Stimulated activated CD4-positive, alpha-beta T cell treated with anti-CD3 and anti-CD28 coated beads, Interleukin-2, amount 100 ng/mL, for 48 hours (primary cell): ENCODE results near the gene TRPV5.
A peak's percentile ranks its signal among the peaks of the same experiment; 100 is the strongest.

ENCODE experiments used
- DNase-seq, 2 donors: peaks; one replicate each; pipeline ENCODE4 v3.0.0-alpha.2; 2020

TRPV5 gene

DNA sequence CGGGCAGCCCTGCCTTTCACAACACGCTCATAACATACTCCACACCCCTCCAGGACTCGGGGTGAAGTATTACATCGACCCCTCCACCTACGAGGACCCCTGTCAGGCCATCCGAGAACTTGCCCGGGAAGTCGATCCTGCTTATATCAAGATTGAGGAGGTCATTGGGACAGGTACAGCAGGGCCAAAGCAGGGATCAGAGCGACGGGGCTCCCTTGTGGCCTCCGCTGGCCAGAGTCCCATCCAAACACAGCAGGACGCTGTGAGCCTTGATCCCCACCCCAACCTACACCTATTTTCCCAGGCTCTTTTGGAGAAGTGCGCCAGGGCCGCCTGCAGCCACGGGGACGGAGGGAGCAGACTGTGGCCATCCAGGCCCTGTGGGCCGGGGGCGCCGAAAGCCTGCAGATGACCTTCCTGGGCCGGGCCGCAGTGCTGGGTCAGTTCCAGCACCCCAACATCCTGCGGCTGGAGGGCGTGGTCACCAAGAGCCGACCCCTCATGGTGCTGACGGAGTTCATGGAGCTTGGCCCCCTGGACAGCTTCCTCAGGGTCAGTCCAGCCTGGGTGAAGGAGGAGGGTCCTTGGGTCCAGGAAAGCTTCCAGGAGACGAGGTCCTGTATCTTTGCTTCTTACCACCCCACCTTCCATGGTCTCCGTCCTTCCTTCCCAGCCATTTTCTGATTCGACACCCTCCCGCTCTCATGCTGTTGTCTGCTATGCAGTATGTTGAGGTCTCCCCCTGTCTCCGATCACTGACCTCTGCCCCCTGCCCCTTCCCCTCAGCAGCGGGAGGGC, 65.2 kb downstream of the TRPV5 start:
- no peak for DNase-seq

DNA sequence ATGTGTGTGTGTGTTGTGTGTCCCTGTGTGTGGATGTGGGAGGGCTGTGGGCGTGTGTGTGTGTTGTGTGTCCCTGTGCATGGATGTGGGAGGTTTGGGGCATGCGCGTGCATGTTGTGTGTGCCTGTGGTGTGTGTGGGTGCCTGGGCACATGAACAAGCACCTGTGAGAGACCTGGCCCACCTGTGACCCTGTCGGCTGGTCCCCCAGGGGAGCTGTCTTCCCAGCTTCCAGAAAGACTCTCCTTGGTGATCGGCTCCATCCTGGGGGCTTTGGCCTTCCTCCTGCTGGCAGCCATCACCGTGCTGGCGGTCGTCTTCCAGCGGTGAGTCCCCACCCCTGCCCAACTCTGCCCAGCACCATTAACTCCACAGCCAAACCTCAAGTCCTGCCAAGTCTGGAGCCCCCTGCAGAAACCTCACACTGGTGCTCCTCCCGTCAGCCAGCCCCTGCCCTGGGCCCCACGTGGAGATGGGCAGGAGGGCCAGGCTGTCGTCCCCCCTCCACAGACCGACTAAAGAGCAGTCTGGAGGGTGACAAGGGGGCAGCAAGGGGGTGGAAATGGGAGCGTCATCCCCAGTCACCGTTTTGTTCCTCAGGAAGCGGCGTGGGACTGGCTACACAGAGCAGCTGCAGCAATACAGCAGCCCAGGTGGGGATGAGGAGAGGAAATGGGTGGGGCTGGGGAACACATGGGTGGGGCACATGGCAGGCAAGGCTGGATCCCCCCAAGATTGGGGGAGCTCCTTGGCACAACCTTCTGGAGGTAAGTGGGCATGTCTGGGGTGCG, 66.0 kb downstream of the TRPV5 start:
- no peak for DNase-seq

DNA sequence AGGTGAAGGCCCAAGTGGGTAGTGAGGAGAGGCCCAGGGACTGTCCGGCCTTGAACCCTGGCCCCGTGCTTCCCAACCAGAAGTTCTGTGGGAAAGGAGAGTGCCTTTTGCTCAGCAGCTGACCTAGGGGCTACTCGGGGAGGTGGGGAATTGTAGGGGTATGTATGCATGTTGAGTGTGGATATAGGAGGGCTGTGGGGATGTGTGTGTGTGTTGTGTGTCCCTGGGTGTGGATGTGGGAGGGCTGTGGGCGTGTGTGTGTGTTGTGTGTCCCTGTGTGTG, 66.5 kb downstream of the TRPV5 start:
- no peak for DNase-seq

DNA sequence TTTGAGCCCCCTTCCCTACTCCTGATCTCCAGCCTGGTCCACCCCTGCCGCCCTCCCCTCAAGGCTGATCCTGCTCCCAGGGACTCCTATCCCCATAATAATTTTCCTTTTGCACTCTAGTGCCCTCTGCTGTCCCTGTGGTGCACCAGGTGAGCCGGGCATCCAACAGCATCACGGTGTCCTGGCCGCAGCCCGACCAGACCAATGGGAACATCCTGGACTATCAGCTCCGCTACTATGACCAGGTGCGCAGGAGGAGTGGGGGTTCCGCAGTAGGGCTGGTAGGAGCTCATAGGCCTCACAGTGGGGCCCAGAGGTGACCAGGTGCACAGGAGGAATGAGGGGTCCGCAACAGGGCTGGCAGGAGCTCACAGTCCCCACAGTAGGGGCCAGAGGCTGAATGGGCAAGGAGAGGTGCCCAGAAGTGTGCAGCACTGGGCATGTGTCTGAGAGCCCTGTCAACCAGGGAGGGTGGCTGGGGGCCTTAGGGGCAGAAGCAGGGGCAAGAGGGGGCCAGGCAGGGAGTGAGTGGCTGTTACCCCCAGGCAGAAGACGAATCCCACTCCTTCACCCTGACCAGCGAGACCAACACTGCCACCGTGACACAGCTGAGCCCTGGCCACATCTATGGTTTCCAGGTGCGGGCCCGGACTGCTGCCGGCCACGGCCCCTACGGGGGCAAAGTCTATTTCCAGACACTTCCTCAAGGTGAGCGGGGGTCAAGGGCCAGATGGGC, 67.0 kb downstream of the TRPV5 start:
- peak in 1 of 2 donors; percentile 15 for DNase-seq

DNA sequence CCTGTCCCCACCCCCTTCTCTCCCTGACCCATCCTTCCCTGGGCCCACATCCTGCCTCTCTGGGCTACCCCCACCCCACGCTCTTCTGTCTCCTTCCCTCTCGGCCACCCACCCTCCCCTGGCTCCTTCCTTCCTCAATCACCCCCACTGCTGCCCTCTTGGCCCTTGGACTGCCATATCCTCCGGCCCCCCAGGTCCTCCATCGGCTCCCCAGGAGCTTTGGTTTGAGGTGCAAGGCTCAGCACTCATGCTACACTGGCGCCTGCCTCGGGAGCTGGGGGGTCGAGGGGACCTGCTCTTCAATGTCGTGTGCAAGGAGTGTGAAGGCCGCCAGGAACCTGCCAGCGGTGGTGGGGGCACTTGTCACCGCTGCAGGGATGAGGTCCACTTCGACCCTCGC, 67.8 kb downstream of the TRPV5 start:
- no peak for DNase-seq

DNA sequence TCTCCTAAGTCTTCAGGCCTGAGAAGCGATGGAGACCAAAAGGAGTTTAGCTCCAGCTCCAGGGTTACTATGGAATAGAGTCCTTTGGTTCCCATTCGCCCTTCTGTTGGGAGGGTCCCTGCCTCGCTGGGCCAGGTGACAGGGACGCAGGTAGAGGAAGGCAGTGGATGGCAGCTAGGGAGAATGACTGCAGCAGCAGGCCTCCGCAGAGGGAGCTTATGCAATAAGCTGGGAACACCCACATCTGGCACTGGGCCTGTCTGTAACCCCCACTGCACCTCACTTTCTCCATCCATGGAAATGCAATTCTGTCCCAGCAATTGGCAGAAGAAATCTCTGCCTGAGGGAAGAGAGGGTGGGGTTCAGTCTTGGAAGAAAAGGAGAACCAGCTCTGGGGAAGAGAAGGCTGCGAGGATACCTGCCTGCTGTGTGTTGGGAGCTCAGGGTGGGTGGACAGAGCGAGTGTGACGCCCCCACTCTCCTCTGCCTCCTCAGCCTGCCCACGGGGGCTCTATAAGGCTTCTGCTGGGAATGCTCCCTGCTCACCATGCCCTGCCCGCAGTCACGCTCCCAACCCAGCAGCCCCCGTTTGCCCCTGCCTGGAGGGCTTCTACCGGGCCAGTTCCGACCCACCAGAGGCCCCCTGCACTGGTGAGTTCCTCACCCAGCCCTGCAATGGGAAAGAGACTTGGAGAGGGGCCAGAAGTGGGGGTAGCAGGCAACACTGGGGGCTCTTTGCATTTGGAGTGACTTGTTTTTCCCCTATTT, 68.4 kb downstream of the TRPV5 start:
- no peak for DNase-seq

DNA sequence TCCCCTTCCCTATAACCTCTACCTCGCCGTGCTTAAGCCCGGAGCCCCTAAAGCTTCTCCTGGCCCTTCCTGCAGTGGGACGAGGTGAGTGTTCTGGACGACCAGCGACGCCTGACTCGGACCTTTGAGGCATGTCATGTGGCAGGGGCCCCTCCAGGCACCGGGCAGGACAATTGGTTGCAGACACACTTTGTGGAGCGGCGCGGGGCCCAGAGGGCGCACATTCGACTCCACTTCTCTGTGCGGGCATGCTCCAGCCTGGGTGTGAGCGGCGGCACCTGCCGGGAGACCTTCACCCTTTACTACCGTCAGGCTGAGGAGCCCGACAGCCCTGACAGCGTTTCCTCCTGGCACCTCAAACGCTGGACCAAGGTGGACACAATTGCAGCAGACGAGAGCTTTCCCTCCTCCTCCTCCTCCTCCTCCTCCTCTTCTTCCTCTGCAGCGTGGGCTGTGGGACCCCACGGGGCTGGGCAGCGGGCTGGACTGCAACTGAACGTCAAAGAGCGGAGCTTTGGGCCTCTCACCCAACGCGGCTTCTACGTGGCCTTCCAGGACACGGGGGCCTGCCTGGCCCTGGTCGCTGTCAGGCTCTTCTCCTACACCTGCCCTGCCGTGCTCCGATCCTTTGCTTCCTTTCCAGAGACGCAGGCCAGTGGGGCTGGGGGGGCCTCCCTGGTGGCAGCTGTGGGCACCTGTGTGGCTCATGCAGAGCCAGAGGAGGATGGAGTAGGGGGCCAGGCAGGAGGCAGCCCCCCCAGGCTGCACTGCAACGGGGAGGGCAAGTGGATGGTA, 69.5 kb downstream of the TRPV5 start:
- no peak for DNase-seq

DNA sequence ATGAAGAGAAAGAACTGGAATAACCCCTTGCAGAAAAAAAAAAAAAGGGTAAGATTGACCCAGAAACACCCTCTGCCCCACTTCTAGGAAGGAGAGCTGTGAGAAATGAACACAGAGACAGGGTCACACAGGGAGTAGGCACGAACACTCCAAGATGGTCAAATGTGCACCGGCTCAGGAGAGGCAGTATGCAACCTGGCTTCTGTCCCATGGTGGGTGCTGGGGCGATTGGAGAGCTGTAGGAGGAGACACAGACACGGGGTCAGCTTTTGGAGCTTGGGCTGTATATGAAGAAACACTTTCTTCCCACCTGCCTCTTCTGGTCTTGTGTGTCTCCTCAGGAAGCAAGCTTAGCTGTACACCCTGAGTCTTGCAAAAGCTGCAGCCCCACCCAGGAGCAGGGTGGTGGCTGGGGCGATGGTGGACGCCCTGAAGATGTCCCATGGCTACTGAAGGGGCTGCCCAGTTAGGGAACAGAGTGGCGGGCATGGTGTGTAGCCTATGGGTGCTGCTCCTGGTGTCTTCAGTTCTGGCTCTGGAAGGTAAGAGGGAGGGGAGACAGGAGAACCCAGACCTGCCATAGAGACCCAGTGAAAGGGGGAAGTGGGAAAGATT, 70.7 kb downstream of the TRPV5 start:
- DNase-seq = no peak

DNA sequence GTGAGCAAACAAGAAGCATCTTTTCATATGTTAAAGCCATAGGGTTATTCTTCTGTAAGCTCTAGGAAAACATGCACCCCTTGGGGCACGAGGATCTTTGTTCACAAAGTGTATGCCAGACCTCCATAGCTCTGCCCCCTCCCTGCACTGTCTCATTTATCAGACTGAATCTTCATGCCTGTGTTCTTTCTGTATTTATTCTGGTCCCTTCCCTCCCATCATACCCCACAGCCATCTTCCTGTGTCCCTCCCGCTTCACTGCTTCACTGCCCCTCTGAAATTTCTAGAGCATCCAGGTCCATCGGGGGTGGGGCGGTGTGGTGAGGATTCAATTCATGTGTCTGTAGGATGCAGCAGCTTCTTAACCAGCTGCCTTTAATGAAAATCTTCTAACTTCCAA, 71.2 kb downstream of the TRPV5 start:
- no peak for DNase-seq

DNA sequence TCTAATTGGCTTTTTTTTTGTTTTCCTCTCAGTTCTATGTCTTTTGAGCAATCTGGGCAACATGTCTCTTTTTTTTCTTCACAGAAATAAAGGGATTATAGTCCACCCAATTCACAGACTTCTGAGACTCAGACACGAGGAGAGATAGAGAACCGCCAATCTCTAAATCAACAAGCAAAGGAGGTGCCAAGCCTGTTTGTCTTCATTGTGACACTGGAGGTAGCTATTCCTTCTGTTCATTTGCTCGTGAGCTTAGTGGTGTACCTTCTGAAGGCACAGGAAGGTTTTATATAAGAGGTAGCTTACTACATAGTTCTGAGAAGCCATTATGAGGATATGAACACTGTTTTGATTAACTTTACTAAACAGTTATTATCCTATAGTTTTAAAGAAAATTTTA, 72.6 kb downstream of the TRPV5 start:
- no peak for DNase-seq

DNA sequence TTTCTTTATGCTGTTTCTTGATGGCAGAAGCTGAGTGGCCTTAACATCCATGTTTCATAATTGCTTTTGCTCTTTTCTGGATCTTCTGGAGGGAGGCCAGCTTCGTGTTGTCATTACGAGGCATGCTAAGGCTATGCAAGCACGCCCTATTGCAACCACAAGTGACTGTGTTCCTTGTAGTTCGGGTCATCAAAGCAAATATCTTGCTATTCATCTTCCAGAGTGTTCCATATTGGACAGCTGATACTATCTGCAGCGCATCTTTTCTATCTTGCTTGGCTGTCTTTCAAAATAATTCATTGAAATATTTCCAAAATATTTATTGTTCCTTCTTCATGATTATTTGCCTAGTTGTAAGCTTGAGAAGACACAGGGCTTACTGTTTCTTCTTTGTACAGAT, 73.7 kb downstream of the TRPV5 start:
- DNase-seq = no peak

DNA sequence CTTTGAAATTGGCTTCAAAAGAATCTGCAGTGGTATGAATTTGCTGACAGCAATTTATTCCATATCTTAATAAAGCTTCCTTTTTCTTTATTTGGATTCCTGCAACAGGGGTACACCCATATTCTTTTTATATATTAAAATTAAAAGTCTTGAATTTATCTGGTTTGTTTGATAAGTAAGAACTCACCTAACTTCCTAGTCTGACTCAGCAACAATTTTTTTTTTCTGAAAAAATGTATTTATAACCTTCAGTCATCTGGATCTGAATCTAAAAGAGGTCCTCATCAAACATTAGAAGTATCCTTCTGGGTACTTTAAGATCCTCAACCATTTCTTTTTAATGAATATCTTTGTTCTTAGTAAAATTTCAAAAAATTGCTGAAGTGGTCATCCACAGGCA, 74.1 kb downstream of the TRPV5 start:
- no peak for DNase-seq
